Activated T-helper 1 cell treated with anti-CD3 and anti-CD28 coated beads, Interleukin-2, amount 50 U/mL, for 16 hours (primary cell): ENCODE measurements around the gene GOLGA6C.
"Not testable (repeated sequence)": the region's sequence is repeated elsewhere in the genome, so short reads cannot be mapped to it uniquely, and the experiment has no call there.

Experiments
- DNase-seq, 2 donors: peaks; one replicate each; pipeline ENCODE4 v3.0.0-alpha.2; 2020; ENCODE audit warnings: low read depth in 1 of 2, low spot score in 1 of 2

GOLGA6C gene

GRCh38 chr15:75313116-75313845 is 55.1 kb downstream of the GOLGA6C start:
- DNase-seq: no peak

GRCh38 chr15:75314552-75315290 is 56.6 kb downstream of the GOLGA6C start:
- no peak for DNase-seq

GRCh38 chr15:75319231-75319897 is 61.2 kb downstream of the GOLGA6C start:
- not testable (repeated sequence) for DNase-seq
